CD14-positive monocyte (primary cell): ENCODE data around the gene IGDCC3. TPM values are rescaled to one million over a fixed set of nuclear protein-coding genes. Genes with fewer than 3 reads are reported as not detected.

ENCODE experiments used
- DNase-seq, 3 donors: peaks; one replicate each; pipeline ENCODE4 v3.0.0-alpha.2; 2011 to 2022
- H2AFZ ChIP-seq: 2 replicates; pipeline ENCODE4 v1.6.0; 2012; ENCODE audit warnings: mild to moderate bottlenecking, low read depth, low read length, inconsistent platforms; ENCODE audit not compliant: insufficient read depth, poor library complexity, severe bottlenecking
- H3K27ac ChIP-seq, 2 donors: 1 replicate in 1 of 2; 2 replicates in 1 of 2; pipeline ENCODE4 v1.5.1; 2012 to 2013; ENCODE audit warnings: low read length in 2 of 2, control low read depth in 1 of 2, inconsistent platforms in 1 of 2, low read depth in 1 of 2, mild to moderate bottlenecking in 1 of 2
- H3K27me3 ChIP-seq, 2 donors: one replicate each; pipeline versions ENCODE4 v1.6.0 to v1.6.1; 2011 to 2013; ENCODE audit warnings: low read length in 2 of 2; ENCODE audit not compliant: control insufficient read depth in 2 of 2, insufficient read depth in 2 of 2
- H3K36me3 ChIP-seq, 2 donors: replicated peaks in 1 of 2; 1 replicate in 1 of 2; 2 replicates in 1 of 2; pipeline versions ENCODE4 v1.5.1 to v1.6.1; 2012 to 2013; ENCODE audit warnings: low read length in 2 of 2, control low read depth in 1 of 2, inconsistent platforms in 1 of 2, mild to moderate bottlenecking in 1 of 2; ENCODE audit not compliant: insufficient read depth in 2 of 2, control insufficient read depth in 1 of 2
- H3K4me1 ChIP-seq, 2 donors: 1 replicate in 1 of 2; 2 replicates in 1 of 2; pipeline versions ENCODE4 v1.5.1 to v1.6.1; 2012 to 2013; ENCODE audit warnings: low read length in 2 of 2, control low read depth in 1 of 2, inconsistent platforms in 1 of 2, mild to moderate bottlenecking in 1 of 2, moderate library complexity in 1 of 2; ENCODE audit not compliant: insufficient read depth in 2 of 2, control insufficient read depth in 1 of 2
- H3K4me2 ChIP-seq: replicated peaks from 2 replicates; pipeline ENCODE3; 2012; ENCODE audit warnings: low read length, moderate library complexity, mild to moderate bottlenecking; ENCODE audit not compliant: poor library complexity, severe bottlenecking; ENCODE audit errors: extremely low read depth
- H3K4me3 ChIP-seq, 3 experiments: fragments of 200-600 bp in 1 of 3; sonication (generic) in 1 of 3; replicated peaks in 1 of 3; 1 replicate in 2 of 3; 2 replicates in 1 of 3; pipeline ENCODE4 v1.5.1; 2011 to 2013; ENCODE audit warnings: low read length in 3 of 3, mild to moderate bottlenecking in 3 of 3, control low read depth in 2 of 3, low read depth in 2 of 3, inconsistent platforms in 1 of 3, moderate library complexity in 1 of 3
- H3K79me2 ChIP-seq: 2 replicates; pipeline ENCODE4 v1.6.0; 2012; ENCODE audit warnings: mild to moderate bottlenecking, control low read depth, inconsistent platforms, low read length, moderate library complexity; ENCODE audit not compliant: insufficient read depth
- H3K9ac ChIP-seq: 2 replicates; pipeline ENCODE4 v1.6.0; 2017; ENCODE audit warnings: low read length, mild to moderate bottlenecking; ENCODE audit not compliant: insufficient read depth, poor library complexity, severe bottlenecking
- H3K9me3 ChIP-seq, 2 donors: replicated peaks in 1 of 2; 1 replicate in 1 of 2; 2 replicates in 1 of 2; pipeline versions ENCODE4 v1.5.1 to v1.6.1; 2012 to 2013; ENCODE audit warnings: low read length in 2 of 2, control low read depth in 1 of 2; ENCODE audit not compliant: control insufficient read depth in 1 of 2, insufficient read depth in 1 of 2
- H4K20me1 ChIP-seq: 2 replicates; pipeline ENCODE4 v1.6.0; 2012; ENCODE audit warnings: mild to moderate bottlenecking, low read length, control low read depth, moderate library complexity; ENCODE audit not compliant: insufficient read depth
- H3K27ac Mint-ChIP-seq, 7 donors: one replicate each; pipeline ENCODE4 v1.8.0; 2020; ENCODE audit warnings: mild to moderate bottlenecking in 7 of 7, mixed read lengths in 7 of 7, moderate library complexity in 6 of 7, inconsistent platforms in 2 of 7
- H3K27me3 Mint-ChIP-seq, 3 donors: one replicate each; pipeline ENCODE4 v1.8.0; 2021 to 2022; ENCODE audit warnings: low read depth in 3 of 3, mild to moderate bottlenecking in 3 of 3, mixed read lengths in 3 of 3, moderate library complexity in 3 of 3, inconsistent platforms in 1 of 3
- H3K36me3 Mint-ChIP-seq, 2 donors: one replicate each; pipeline ENCODE4 v1.8.0; 2020; ENCODE audit warnings: mixed read lengths in 2 of 2, inconsistent platforms in 1 of 2, mild to moderate bottlenecking in 1 of 2
- H3K4me1 Mint-ChIP-seq: one replicate; pipeline ENCODE4 v1.8.0; 2020; ENCODE audit warnings: mild to moderate bottlenecking, mixed read lengths
- H3K4me3 Mint-ChIP-seq, 2 donors: one replicate each; pipeline ENCODE4 v1.8.0; 2020; ENCODE audit warnings: mild to moderate bottlenecking in 2 of 2, mixed read lengths in 2 of 2, moderate library complexity in 1 of 2
- H3K9me3 Mint-ChIP-seq, 7 donors: one replicate each; pipeline ENCODE4 v1.8.0; 2020 to 2022; ENCODE audit warnings: mixed read lengths in 7 of 7, mild to moderate bottlenecking in 6 of 7, moderate library complexity in 6 of 7, inconsistent platforms in 2 of 7
- WGBS: methylation state at CpG from one replicate; pipeline ENCODE4 v1.1.5; 2013; ENCODE audit warnings: missing lambda C conversion rate; ENCODE audit not compliant: insufficient coverage; 5-methylcytosine and 5-hydroxymethylcytosine counted together
- intact Hi-C, 2 donors: fragments of 100-400 bp; cut with micrococcal nuclease; formaldehyde crosslinking; loops; one replicate each; pipeline versions ENCODE4 v1.15.0 to v1.15.1; 2023
- polyA plus RNA-seq, 3 donors: library from polyadenylated mRNA; depleted of rRNA in 1 of 3; unstranded in 2 of 3; stranded (reverse) in 1 of 3; fragments of 300-500 nt in 2 of 3; fragments of >200 nt in 1 of 3; fragmentation: Illumina TruSeq in 2 of 3; gene quantifications; 1 replicate in 2 of 3; 2 replicates in 1 of 3; pipeline ENCODE4 v1.2.3, GENCODE V29; 2012 to 2021
- TF ChIP-seq, protein P1 (sequence below): fragments of 200-600 bp; IDR thresholded peaks from one replicate; pipeline ENCODE4 v1.8.0; 2022; ENCODE audit warnings: antibody characterized with exemption, mild to moderate bottlenecking

IGDCC3 gene
- polyA plus RNA-seq, 3 donors = not detected

DNA sequence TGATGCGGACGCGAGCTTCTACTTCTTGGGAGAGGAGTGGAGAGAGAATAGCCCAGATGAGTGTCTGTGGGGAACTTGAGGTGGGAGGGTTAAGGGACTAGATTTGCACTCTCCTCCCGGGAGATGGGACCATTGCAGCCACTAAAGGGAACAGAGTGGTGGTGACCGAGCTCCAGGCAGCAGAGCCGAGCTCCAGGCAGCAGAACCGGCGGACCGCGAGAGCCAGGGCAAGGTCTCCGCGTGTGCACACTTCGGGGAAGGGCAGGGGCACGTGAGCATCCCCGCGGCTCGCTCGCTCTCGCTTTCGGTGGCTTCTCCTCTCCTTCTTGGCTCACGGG, 1.1 kb downstream of the IGDCC3 start:
- peak overlapping the region in 1 of 3 experiments; percentile 48 for H3K4me3 ChIP-seq
- peaks cover 0 to 3% of the 10 kb centered on the region in 2 donors for H3K36me3 Mint-ChIP-seq
- H3K27me3 ChIP-seq = peaks cover 47 to 81% of the 10 kb centered on the region in 2 donors
- no peak overlapping the region for H3K9ac ChIP-seq
- no peaks in the 10 kb centered on the region for H3K36me3 ChIP-seq
- TF ChIP-seq, protein P1, sequence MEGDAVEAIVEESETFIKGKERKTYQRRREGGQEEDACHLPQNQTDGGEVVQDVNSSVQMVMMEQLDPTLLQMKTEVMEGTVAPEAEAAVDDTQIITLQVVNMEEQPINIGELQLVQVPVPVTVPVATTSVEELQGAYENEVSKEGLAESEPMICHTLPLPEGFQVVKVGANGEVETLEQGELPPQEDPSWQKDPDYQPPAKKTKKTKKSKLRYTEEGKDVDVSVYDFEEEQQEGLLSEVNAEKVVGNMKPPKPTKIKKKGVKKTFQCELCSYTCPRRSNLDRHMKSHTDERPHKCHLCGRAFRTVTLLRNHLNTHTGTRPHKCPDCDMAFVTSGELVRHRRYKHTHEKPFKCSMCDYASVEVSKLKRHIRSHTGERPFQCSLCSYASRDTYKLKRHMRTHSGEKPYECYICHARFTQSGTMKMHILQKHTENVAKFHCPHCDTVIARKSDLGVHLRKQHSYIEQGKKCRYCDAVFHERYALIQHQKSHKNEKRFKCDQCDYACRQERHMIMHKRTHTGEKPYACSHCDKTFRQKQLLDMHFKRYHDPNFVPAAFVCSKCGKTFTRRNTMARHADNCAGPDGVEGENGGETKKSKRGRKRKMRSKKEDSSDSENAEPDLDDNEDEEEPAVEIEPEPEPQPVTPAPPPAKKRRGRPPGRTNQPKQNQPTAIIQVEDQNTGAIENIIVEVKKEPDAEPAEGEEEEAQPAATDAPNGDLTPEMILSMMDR = no peak
- H3K9me3 Mint-ChIP-seq = peaks cover 0 to 8% (median 4%) of the 10 kb centered on the region in 7 donors
- WGBS = 1% methylated on average over 21 of the region's 21 CpGs
- no peak overlapping the region for H3K27ac ChIP-seq
- H3K79me2 ChIP-seq = no peaks in the 10 kb centered on the region
- peak overlapping the region; percentile 37 for H2AFZ ChIP-seq
- H4K20me1 ChIP-seq = no peaks in the 10 kb centered on the region
- intact Hi-C loops = no loop called here
- H3K4me1 Mint-ChIP-seq = peaks cover 8% of the 10 kb centered on the region
- DNase-seq = no peak
- H3K9me3 ChIP-seq = peaks cover 0 to 13% of the 10 kb centered on the region in 2 donors
- H3K4me3 Mint-ChIP-seq = peak overlapping the region; percentile 72 to 90
- peaks cover 69 to 91% (median 85%) of the 10 kb centered on the region in 3 donors for H3K27me3 Mint-ChIP-seq
- peak overlapping the region; percentile 65 for H3K4me2 ChIP-seq
- H3K27ac Mint-ChIP-seq = no peak overlapping the region
- peaks cover 6 to 10% of the 10 kb centered on the region in 2 donors for H3K4me1 ChIP-seq

DNA sequence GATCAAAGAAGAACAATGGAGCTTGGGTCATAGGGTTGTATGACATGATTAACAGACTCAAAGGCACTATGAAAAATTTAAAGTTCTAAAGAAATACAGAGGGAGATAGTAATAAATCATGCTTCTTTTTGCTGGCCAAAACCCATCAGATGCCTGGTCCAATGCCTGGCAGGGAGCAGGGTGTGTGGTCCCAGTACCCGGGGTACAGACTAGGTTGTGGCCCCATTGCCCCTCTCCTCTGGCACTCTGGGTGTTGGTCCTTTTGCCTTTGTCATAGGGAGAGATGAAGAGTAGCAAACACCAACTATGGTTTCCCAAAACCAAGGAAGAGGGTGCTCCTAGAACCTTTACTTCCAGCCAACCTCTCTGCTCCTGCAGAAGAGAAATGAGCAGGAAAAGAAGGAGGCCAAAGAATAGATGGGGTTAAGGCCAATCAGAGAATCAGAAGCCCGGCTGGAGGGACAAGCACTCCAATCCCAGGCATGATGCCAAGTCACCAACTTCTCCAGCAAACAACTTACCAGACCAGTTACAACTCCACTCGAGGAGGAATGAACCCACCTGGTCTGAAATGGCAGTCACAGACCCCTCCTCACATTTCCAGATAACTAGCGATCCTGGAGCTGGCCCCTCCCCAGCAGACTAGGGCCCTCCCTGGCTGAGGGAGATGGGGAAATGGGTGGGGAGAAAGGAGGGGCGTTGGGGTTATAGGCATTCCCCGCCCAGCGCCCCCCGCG, 1.8 kb downstream of the IGDCC3 start:
- no peak overlapping the region for H3K27ac Mint-ChIP-seq
- DNase-seq = no peak

More for the DNA sequence above, 1.8 kb downstream of the IGDCC3 start:
- no peak overlapping the region for H3K4me3 ChIP-seq
- H3K4me3 Mint-ChIP-seq = peak overlapping the region in 1 of 2 donors; percentile 62
- peaks cover 0 to 13% of the 10 kb centered on the region in 2 donors for H3K9me3 ChIP-seq
- no peaks in the 10 kb centered on the region for H4K20me1 ChIP-seq
- peaks cover 6 to 10% of the 10 kb centered on the region in 2 donors for H3K4me1 ChIP-seq
- peaks cover 62 to 84% (median 80%) of the 10 kb centered on the region in 3 donors for H3K27me3 Mint-ChIP-seq
- intact Hi-C loops = no loop called here
- H3K79me2 ChIP-seq = no peaks in the 10 kb centered on the region
- WGBS = 19% methylated on average over 2 of the region's 9 CpGs
- H3K4me2 ChIP-seq = no peak overlapping the region
- H3K36me3 Mint-ChIP-seq = peaks cover 0 to 3% of the 10 kb centered on the region in 2 donors
- H3K27me3 ChIP-seq = peaks cover 47 to 76% of the 10 kb centered on the region in 2 donors
- H3K36me3 ChIP-seq = no peaks in the 10 kb centered on the region
- TF ChIP-seq, protein P1 = no peak
- H3K27ac ChIP-seq = no peak overlapping the region
- H3K9ac ChIP-seq = no peak overlapping the region
- peaks cover 0 to 8% (median 4%) of the 10 kb centered on the region in 7 donors for H3K9me3 Mint-ChIP-seq
- H3K4me1 Mint-ChIP-seq = peaks cover 8% of the 10 kb centered on the region
- no peak overlapping the region for H2AFZ ChIP-seq
